Hypothalamus (tissue), 51 donors: ENCODE results near the gene UBE4A.

ENCODE experiments used
- DNase-seq, 51 donors: peaks; one replicate each; lab custom pipeline; 2025; lab: John Stamatoyannopoulos, UW

UBE4A gene

GRCh38 chr11:118341815-118342489 is 17.4 kb upstream of the UBE4A start:
- no peak for DNase-seq

GRCh38 chr11:118342503-118343161 is 16.8 kb upstream of the UBE4A start, which contains the start of gene CD3D:
Gene CD3D, minus strand, starts transcription at chr11:118342705. Its CDS starts 98 bp downstream, at chr11:118342607.
- no peak for DNase-seq

- DNase-seq: no peak
Measured at GRCh38 chr11:118343248-118343647, 16.2 kb upstream of the UBE4A start.

GRCh38 chr11:118343981-118344515 is 15.4 kb upstream of the UBE4A start, which contains the start of gene CD3G:
Gene CD3G, plus strand, starts transcription at chr11:118344344. Its CDS starts 80 bp downstream, at chr11:118344424.
- DNase-seq: no peak

- DNase-seq: no peak
Measured at GRCh38 chr11:118349475-118349874, 9.9 kb upstream of the UBE4A start.

- no peak for DNase-seq
Measured at GRCh38 chr11:118353084-118353710, 6.2 kb upstream of the UBE4A start.

- DNase-seq: no peak
Measured at GRCh38 chr11:118358071-118358470, 1.3 kb upstream of the UBE4A start.

- DNase-seq: no peak
Measured at GRCh38 chr11:118364956-118365615, 5.7 kb downstream of the UBE4A start.

- DNase-seq: no peak
Measured at GRCh38 chr11:118366287-118366686, 6.9 kb downstream of the UBE4A start.

GRCh38 chr11:118370774-118371173 is 11.4 kb downstream of the UBE4A start:
- no peak for DNase-seq

GRCh38 chr11:118373263-118373662 is 13.9 kb downstream of the UBE4A start:
- DNase-seq: no peak

- DNase-seq: no peak
Measured at GRCh38 chr11:118373871-118374270, 14.5 kb downstream of the UBE4A start.

- DNase-seq: no peak
Measured at GRCh38 chr11:118374729-118375128, 15.3 kb downstream of the UBE4A start.

- no peak for DNase-seq
Measured at GRCh38 chr11:118375978-118376377, 16.6 kb downstream of the UBE4A start.

GRCh38 chr11:118379497-118379896 is 20.1 kb downstream of the UBE4A start:
- DNase-seq: no peak

- no peak for DNase-seq
Measured at GRCh38 chr11:118380571-118380970, 21.2 kb downstream of the UBE4A start.

- DNase-seq: no peak
Measured at GRCh38 chr11:118382954-118383353, 23.6 kb downstream of the UBE4A start.

- no peak for DNase-seq
Measured at GRCh38 chr11:118383657-118384056, 24.3 kb downstream of the UBE4A start.

- no peak for DNase-seq
Measured at GRCh38 chr11:118396097-118396501, 36.7 kb downstream of the UBE4A start.

- DNase-seq: no peak
Measured at GRCh38 chr11:118397448-118397847, 38.0 kb downstream of the UBE4A start.
